M059J (cell line): ENCODE results near the gene XIRP2. TPM values are rescaled to one million over a fixed set of nuclear protein-coding genes. Genes with fewer than 3 reads are reported as not detected.

ENCODE experiments used
- DNase-seq: peaks from one replicate; pipeline ENCODE4 v3.0.0-alpha.2; 2012; ENCODE audit warnings: low read depth
- total RNA-seq: library from RNA; depleted of rRNA; stranded (reverse); fragments of >200 nt; shearing (Covaris generic); gene quantifications from 2 replicates; pipeline ENCODE4 v1.2.3, GENCODE V29; 2014

The XIRP2 gene
- total RNA-seq, 1 experiment from 2014 or later = 0.02 TPM

- no peak for DNase-seq
These were observed 245.3 kb downstream of the XIRP2 start for GRCh38 chr2:167133614-167134013.

GRCh38 chr2:167134381-167135072, 246.2 kb downstream of the XIRP2 start:
- peak; percentile 81 for DNase-seq

GRCh38 chr2:167135706-167136105, 247.4 kb downstream of the XIRP2 start:
- no peak for DNase-seq

GRCh38 chr2:167136879-167137596, 248.8 kb downstream of the XIRP2 start:
- DNase-seq = no peak

GRCh38 chr2:167140330-167140729, 252.1 kb downstream of the XIRP2 start:
- DNase-seq = no peak

GRCh38 chr2:167140767-167141166, 252.5 kb downstream of the XIRP2 start:
- peak; percentile 96 for DNase-seq

GRCh38 chr2:167142554-167142953, 254.3 kb downstream of the XIRP2 start:
- no peak for DNase-seq

- peak; percentile 5 for DNase-seq
These were observed 256.1 kb downstream of the XIRP2 start for GRCh38 chr2:167144179-167144898.

GRCh38 chr2:167147271-167147941, 259.1 kb downstream of the XIRP2 start:
- DNase-seq = peak; percentile 5

- no peak for DNase-seq
These were observed 263.6 kb downstream of the XIRP2 start for GRCh38 chr2:167151894-167152293.

- no peak for DNase-seq
These were observed 269.2 kb downstream of the XIRP2 start for GRCh38 chr2:167157523-167157922.

GRCh38 chr2:167177196-167177595, 288.9 kb downstream of the XIRP2 start:
- DNase-seq = no peak

- peak; percentile 49 for DNase-seq
These were observed 292.9 kb downstream of the XIRP2 start for GRCh38 chr2:167181134-167181533.

- no peak for DNase-seq
These were observed 293.4 kb downstream of the XIRP2 start for GRCh38 chr2:167181688-167182087.

- no peak for DNase-seq
These were observed 294.1 kb downstream of the XIRP2 start for GRCh38 chr2:167182403-167182802.

- DNase-seq = no peak
These were observed 295.7 kb downstream of the XIRP2 start for GRCh38 chr2:167183931-167184330.

GRCh38 chr2:167186465-167186864, 298.2 kb downstream of the XIRP2 start:
- DNase-seq = no peak

GRCh38 chr2:167187049-167187727, 298.9 kb downstream of the XIRP2 start:
- DNase-seq = no peak

GRCh38 chr2:167187978-167188967, 300.0 kb downstream of the XIRP2 start:
- no peak for DNase-seq

GRCh38 chr2:167190053-167190452, 301.8 kb downstream of the XIRP2 start:
- DNase-seq = peak; percentile 77
